ENCODE data around the gene GCSH.
A peak's percentile ranks its signal among the peaks of the same experiment; 100 is the strongest.
"Not testable (repeated sequence)": the region's sequence is repeated elsewhere in the genome, so short reads cannot be mapped to it uniquely, and the experiment has no call there.

GCSH gene

GRCh38 chr16:81095953-81096714, at the start of gene GCSH:
Gene GCSH, minus strand, starts transcription at chr16:81096395. Its CDS starts 117 bp downstream, at chr16:81096278.
- peak; percentile 92 for DNase-seq

- DNase-seq = no peak
Measured at GRCh38 chr16:81143921-81144471, 47.8 kb upstream of the GCSH start.

GRCh38 chr16:81142864-81143263, 46.7 kb upstream of the GCSH start:
- no peak for DNase-seq

GRCh38 chr16:81140930-81141780, 45.0 kb upstream of the GCSH start:
- DNase-seq = no peak

GRCh38 chr16:81138831-81139557, 42.8 kb upstream of the GCSH start:
- no peak for DNase-seq

GRCh38 chr16:81137754-81138153, 41.6 kb upstream of the GCSH start:
- DNase-seq = no peak

GRCh38 chr16:81136390-81137335, 40.5 kb upstream of the GCSH start:
- DNase-seq = no peak

- no peak for DNase-seq
Measured at GRCh38 chr16:81130126-81130525, 33.9 kb upstream of the GCSH start.

GRCh38 chr16:81128726-81129524, 32.7 kb upstream of the GCSH start:
- DNase-seq = no peak

- no peak for DNase-seq
Measured at GRCh38 chr16:81127051-81127450, 30.9 kb upstream of the GCSH start.

- DNase-seq = no peak
Measured at GRCh38 chr16:81123092-81123852, 27.1 kb upstream of the GCSH start.

GRCh38 chr16:81121474-81121990, 25.3 kb upstream of the GCSH start:
- DNase-seq = no peak

- DNase-seq = no peak
Measured at GRCh38 chr16:81117436-81117835, 21.2 kb upstream of the GCSH start.

GRCh38 chr16:81116285-81116684, 20.1 kb upstream of the GCSH start:
- no peak for DNase-seq

GRCh38 chr16:81112453-81112852, 16.3 kb upstream of the GCSH start:
- DNase-seq = no peak

- DNase-seq = not testable (repeated sequence)
Measured at GRCh38 chr16:81109274-81109673, 13.1 kb upstream of the GCSH start.

- DNase-seq = no peak
Measured at GRCh38 chr16:81107511-81107910, 11.3 kb upstream of the GCSH start.

GRCh38 chr16:81106826-81107503, 10.8 kb upstream of the GCSH start:
- no peak for DNase-seq

GRCh38 chr16:81105946-81106345, 9.8 kb upstream of the GCSH start:
- no peak for DNase-seq

All from GDM1 (cell line).